NCI-H1105 (cell line): ENCODE results near the gene PDZRN3.
A peak's percentile ranks its signal among the peaks of the same experiment; 100 is the strongest.

Experiments used
- DNase-seq: peaks from one replicate; lab custom pipeline; 2025; lab: John Stamatoyannopoulos, UW

The PDZRN3 gene

GRCh38 chr3:73520931-73521461 is 103.7 kb downstream of the PDZRN3 start:
- DNase-seq, result no peak

- DNase-seq, result no peak
Observed at GRCh38 chr3:73516631-73517030, 108.1 kb downstream of the PDZRN3 start.

GRCh38 chr3:73513260-73513659 is 111.5 kb downstream of the PDZRN3 start:
- no peak for DNase-seq

- DNase-seq, result no peak
Observed at GRCh38 chr3:73511571-73512525, 112.9 kb downstream of the PDZRN3 start.

- DNase-seq, result no peak
Observed at GRCh38 chr3:73510784-73511183, 114.0 kb downstream of the PDZRN3 start.

- no peak for DNase-seq
Observed at GRCh38 chr3:73510334-73510733, 114.4 kb downstream of the PDZRN3 start.

- no peak for DNase-seq
Observed at GRCh38 chr3:73509816-73510215, 114.9 kb downstream of the PDZRN3 start.

- no peak for DNase-seq
Observed at GRCh38 chr3:73509066-73509465, 115.7 kb downstream of the PDZRN3 start.

GRCh38 chr3:73508330-73508954 is 116.3 kb downstream of the PDZRN3 start:
- DNase-seq, result peak; percentile 53

- no peak for DNase-seq
Observed at GRCh38 chr3:73504852-73505251, 119.9 kb downstream of the PDZRN3 start.

GRCh38 chr3:73504239-73504638 is 120.5 kb downstream of the PDZRN3 start:
- peak; percentile 80 for DNase-seq

GRCh38 chr3:73503781-73504180 is 121.0 kb downstream of the PDZRN3 start:
- peak; percentile 57 for DNase-seq

- peak; percentile 52 for DNase-seq
Observed at GRCh38 chr3:73502609-73503583, 121.8 kb downstream of the PDZRN3 start.

GRCh38 chr3:73500321-73500720 is 124.4 kb downstream of the PDZRN3 start:
- DNase-seq, result no peak

- no peak for DNase-seq
Observed at GRCh38 chr3:73499787-73500186, 125.0 kb downstream of the PDZRN3 start.

- DNase-seq, result no peak
Observed at GRCh38 chr3:73498764-73499622, 125.7 kb downstream of the PDZRN3 start.

GRCh38 chr3:73497646-73498406 is 126.9 kb downstream of the PDZRN3 start:
- no peak for DNase-seq

- DNase-seq, result no peak
Observed at GRCh38 chr3:73493543-73494308, 131.0 kb downstream of the PDZRN3 start.

GRCh38 chr3:73492186-73492585 is 132.6 kb downstream of the PDZRN3 start:
- DNase-seq, result no peak
